ENCODE data around the gene TFCP2L1.

The TFCP2L1 gene

GRCh38 chr2:121210691-121211090 is 74.3 kb downstream of the TFCP2L1 start:
- no peak overlapping the region for H3K27ac ChIP-seq (ENCODE audit: extremely low read depth, low read depth, low read length)
- TF ChIP-seq ZNF48 (tag by site-specific recombination; IDR thresholded peaks at IDR 0.05) (no peak), ZNF514 (tag by site-specific recombination; IDR thresholded peaks at IDR 0.05) (no peak), ZBTB48 (tag by site-specific recombination; IDR thresholded peaks at IDR 0.05) (no peak), ZNF184 (tag by site-specific recombination; IDR thresholded peaks at IDR 0.05) (no peak), ZXDB (tag by site-specific recombination; IDR thresholded peaks at IDR 0.05) (no peak), YY2 (tag by site-specific recombination; IDR thresholded peaks at IDR 0.05) (no peak), ZBTB1 (tag by site-specific recombination; IDR thresholded peaks at IDR 0.05) (no peak), ZNF768 (tag by site-specific recombination; IDR thresholded peaks at IDR 0.05) (no peak), EGR2 (tag by site-specific recombination; IDR thresholded peaks at IDR 0.05; ENCODE audit: low read depth) (no peak), ZBTB6 (tag by site-specific recombination; IDR thresholded peaks at IDR 0.05) (no peak), ZSCAN23 (tag by site-specific recombination; IDR thresholded peaks at IDR 0.05) (no peak), ZBTB11 (tag by site-specific recombination; conservative IDR thresholded peaks at IDR 0.05; ENCODE audit: low read depth) (no peak), ZNF404 (tag by site-specific recombination; IDR thresholded peaks at IDR 0.05) (no peak), ZNF133 (tag by site-specific recombination; IDR thresholded peaks at IDR 0.05) (no peak), KLF8 (tag by site-specific recombination; IDR thresholded peaks at IDR 0.05) (no peak), MEIS1 (CRISPR knock-in tag; IDR thresholded peaks at IDR 0.05; ENCODE audit: borderline replicate concordance) (no peak), ZNF501 (tag by site-specific recombination; IDR thresholded peaks at IDR 0.05) (no peak), ZNF24 (tag by site-specific recombination; IDR thresholded peaks at IDR 0.05) (no peak), TRIM28 (IDR thresholded peaks at IDR 0.05; ENCODE audit: borderline replicate concordance, low read length) (no peak)
- no peak overlapping the region for H3K4me3 ChIP-seq (ENCODE audit: low read depth, low read length)
- POLR2A ChIA-PET = no interaction called here
- CTCF ChIA-PET = interaction anchor here (1.1 kb wide), 1 partner anchor 82 kb away, joined by 3 read pairs; no protein-coding TSS in a partner anchor
- H3K4me1 ChIP-seq (ENCODE audit: control insufficient read depth, insufficient read depth, low read length) = no peaks in the 10 kb centered on the region
- no peaks in the 10 kb centered on the region for H3K9me3 ChIP-seq (ENCODE audit: control insufficient read depth, insufficient read depth, low read depth, low read length)
- H3K36me3 ChIP-seq (ENCODE audit: control insufficient read depth in 2 of 2, insufficient read depth in 1 of 2, low read length in 2 of 2) = no peaks in the 10 kb centered on the region

DNA sequence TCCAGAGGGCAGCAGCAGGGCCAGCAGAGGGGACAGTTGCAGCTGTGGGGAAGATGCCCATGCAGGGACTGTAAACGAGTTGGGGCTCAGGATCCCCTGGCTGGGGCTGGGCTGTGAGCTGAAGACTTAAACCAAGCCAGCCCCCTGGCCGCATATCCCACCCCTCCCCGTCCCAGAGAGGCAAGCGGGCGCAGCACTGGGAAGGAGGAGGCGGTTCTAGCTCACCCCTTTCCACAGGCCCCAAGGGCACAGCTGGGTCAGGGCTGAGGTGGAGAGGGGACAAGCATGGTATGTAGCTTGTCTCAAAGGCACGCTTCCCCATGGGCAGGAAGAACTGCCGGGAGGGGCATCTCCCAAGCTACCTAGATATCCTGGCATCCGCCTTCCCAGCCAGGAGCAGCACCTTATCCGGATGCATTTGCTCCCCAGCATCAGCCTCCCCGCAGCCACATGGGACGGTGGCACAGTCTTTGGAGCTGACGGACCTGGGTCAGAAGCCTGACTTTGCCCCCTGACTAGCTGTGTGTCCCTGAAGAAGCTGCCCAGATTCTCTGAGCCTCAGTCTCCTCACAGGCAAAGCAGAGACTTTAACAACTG is 75.9 kb downstream of the TFCP2L1 start:
- H3K9me3 ChIP-seq (ENCODE audit: control insufficient read depth, insufficient read depth, low read depth, low read length) = no peaks in the 10 kb centered on the region
- H3K4me1 ChIP-seq (ENCODE audit: control insufficient read depth, insufficient read depth, low read length) = no peaks in the 10 kb centered on the region
- no peaks in the 10 kb centered on the region for H3K36me3 ChIP-seq (ENCODE audit: control insufficient read depth in 2 of 2, insufficient read depth in 1 of 2, low read length in 2 of 2)
- ChIA-PET POLR2A (no interaction called here), CTCF (no interaction called here)
- no peak overlapping the region for H3K27ac ChIP-seq (ENCODE audit: extremely low read depth, low read depth, low read length)
- no peak overlapping the region for H3K4me3 ChIP-seq (ENCODE audit: low read depth, low read length)
- no peak for TF ChIP-seq PATZ1 (tag by site-specific recombination; IDR thresholded peaks at IDR 0.05)
- no peak for TF ChIP-seq ZNF404 (tag by site-specific recombination; IDR thresholded peaks at IDR 0.05)
- no peak for TF ChIP-seq ZNF76 (tag by site-specific recombination; IDR thresholded peaks at IDR 0.05; ENCODE audit: borderline replicate concordance, low read depth)
- no peak for TF ChIP-seq ZNF518A (tag by site-specific recombination; conservative IDR thresholded peaks at IDR 0.05; ENCODE audit: low read depth)
- TF ChIP-seq ZNF645 (tag by site-specific recombination; IDR thresholded peaks at IDR 0.05) = no peak
- no peak for TF ChIP-seq TRIM28 (IDR thresholded peaks at IDR 0.05; ENCODE audit: borderline replicate concordance, low read length)
